GM18498 (cell line): ENCODE data around the gene LTA.
"Not testable (repeated sequence)": the region's sequence is repeated elsewhere in the genome, so short reads cannot be mapped to it uniquely, and the experiment has no call there.

Source experiments
- ATAC-seq: cut with Tn5 transposase; IDR thresholded peaks from one replicate; pipeline ENCODE4 v1.9.1; 2021; ENCODE audit warnings: mild to moderate bottlenecking, moderate library complexity; ENCODE audit not compliant: unreplicated experiment

The LTA gene

GRCh38 chr6:31586008-31586407, 13.9 kb downstream of the LTA start, which contains the start of gene LST1:
Gene LST1, plus strand, starts transcription at chr6:31586277. Its CDS starts 1,023 bp downstream, at chr6:31587300.
- ATAC-seq, result no peak

DNA sequence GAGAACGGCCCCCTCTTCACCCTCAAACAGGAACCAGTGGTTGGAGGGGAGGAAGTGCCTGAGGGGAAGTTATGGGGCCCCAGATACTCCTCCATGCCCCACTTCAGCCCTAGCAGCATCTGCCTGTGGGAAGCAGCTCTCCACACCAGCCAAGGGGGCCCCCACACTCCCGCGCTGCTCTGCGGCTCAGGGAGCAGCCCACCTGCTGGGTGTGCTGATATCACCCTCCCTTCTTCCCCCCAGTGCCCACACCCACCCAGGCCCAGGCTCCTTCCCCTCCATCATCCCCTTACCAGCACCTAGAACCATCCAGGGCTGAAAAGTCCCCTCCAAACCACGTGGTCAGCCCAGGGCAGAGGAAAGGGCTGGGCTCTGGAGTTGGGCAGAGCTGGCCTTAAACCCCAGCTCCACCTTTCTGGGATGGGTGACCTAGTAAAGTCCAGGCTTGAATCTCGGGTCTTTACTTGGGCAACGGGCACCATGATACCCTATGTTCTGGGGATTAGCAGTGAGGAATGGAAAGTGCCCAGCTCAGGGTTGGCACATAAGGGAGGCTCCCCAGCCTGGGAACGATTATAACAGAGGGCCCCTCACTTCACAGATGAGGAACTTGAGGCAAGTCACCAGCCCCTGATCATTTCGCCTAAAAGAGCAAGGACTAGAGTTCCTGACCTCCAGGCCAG, 14.7 kb downstream of the LTA start:
- no peak for ATAC-seq

- no peak for ATAC-seq
Measured at GRCh38 chr6:31587791-31588777, 16.0 kb downstream of the LTA start.

GRCh38 chr6:31588871-31589650, 17.0 kb downstream of the LTA start:
- no peak for ATAC-seq

- ATAC-seq, result not testable (repeated sequence)
Measured at GRCh38 chr6:31590691-31591090, 18.6 kb downstream of the LTA start.

DNA sequence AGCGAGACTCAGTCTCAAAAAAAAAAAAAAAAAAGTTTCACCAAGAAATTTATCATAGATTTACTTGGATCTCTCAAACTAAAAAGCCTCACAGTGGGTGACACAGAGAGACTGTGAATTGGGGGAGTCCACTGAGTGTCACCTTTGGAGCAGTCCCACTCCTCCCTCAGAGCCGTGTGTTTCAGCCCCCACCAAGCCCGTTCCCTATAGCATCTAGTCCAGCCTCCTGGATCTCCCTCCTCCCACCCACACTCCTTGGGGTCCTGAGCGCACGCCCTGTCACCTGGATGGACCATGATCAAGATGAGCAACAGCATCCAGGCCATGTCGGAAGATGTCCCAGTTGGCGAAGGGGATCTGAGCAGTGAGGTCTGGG, 20.3 kb downstream of the LTA start:
- no peak for ATAC-seq

DNA sequence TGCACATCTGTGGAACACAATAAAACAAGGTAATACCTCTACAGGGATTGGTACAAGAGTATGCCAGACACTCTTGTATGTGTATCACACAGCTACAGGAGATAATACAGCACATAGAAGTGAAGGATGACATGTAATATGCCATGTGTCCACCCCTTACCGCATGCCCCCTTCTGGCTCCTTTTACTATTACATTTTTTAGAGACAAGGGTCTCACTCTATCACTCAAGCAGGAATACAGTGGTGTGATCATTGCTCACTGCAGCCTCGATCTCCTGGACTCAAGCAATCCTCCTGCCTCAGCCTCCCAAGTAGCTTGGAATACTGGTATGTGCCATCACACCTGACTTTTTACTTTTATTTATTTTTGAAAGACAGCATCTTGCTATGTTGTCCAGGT, 24.9 kb downstream of the LTA start:
- ATAC-seq, result peak; percentile 44

- ATAC-seq, result no peak
Measured at GRCh38 chr6:31607317-31607716, 35.2 kb downstream of the LTA start.

DNA sequence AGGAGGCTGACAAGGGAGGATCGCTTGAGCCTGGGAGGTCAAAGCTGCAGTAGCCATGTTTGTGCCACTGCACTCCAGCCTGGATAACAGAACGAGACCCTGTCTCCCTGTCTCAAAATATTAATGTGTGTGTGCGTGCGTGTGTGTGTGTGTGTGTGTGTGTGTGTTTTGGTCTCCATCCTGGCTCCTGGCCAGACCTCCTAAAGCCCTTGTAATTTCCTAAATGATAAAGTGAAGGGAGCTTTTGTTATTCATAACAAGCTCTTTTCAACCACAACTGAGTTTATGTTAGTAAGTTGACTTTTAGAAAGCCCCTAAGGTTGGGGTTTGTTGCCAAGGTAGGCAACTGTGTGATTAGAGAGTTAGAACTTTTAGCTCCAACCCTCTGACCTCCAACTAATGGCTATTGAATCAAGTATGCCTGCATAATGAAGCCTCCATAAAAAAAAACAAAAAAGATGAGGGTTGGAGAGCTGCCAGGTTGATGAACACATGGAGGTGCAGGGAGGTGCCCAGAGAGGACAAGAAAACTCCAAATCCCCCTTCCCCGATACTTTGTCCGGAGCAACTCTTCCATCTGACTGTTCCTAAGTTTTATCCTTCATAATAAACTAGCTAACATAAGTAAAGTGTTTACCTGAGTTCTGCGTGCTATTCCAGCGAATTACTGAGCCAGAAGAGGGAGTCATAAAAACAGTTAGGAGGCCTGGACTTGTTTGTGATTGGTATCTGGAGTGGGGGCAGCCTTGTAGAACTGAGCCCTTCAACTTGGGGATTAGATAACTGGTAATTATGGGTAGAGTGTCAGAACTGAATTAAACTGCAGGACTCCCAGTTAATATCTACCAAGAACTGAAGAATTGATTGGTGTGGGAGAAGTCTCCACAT, 37.7 kb downstream of the LTA start:
- no peak for ATAC-seq

DNA sequence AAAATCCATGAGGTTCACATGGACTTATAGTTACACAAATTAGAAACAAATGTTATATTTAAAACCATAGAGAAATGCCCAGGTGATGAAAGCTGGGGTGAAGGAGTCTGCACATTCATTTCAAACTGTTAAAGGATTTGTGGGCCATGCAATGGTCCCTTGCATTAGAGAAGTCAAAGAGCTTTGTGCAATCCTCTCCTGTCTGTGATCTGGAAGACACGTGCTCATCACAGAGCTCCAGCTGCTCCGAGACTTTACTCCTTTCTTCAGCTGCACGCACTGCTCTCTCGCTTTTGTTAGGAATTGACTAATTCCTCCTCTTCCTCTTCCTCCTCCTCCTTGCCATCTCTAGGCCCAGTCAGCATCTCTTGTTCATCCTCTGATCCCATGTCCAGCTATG, 38.9 kb downstream of the LTA start:
- ATAC-seq, result no peak

- ATAC-seq, result peak; percentile 74
Measured at GRCh38 chr6:31614075-31614619, 42.1 kb downstream of the LTA start.

DNA sequence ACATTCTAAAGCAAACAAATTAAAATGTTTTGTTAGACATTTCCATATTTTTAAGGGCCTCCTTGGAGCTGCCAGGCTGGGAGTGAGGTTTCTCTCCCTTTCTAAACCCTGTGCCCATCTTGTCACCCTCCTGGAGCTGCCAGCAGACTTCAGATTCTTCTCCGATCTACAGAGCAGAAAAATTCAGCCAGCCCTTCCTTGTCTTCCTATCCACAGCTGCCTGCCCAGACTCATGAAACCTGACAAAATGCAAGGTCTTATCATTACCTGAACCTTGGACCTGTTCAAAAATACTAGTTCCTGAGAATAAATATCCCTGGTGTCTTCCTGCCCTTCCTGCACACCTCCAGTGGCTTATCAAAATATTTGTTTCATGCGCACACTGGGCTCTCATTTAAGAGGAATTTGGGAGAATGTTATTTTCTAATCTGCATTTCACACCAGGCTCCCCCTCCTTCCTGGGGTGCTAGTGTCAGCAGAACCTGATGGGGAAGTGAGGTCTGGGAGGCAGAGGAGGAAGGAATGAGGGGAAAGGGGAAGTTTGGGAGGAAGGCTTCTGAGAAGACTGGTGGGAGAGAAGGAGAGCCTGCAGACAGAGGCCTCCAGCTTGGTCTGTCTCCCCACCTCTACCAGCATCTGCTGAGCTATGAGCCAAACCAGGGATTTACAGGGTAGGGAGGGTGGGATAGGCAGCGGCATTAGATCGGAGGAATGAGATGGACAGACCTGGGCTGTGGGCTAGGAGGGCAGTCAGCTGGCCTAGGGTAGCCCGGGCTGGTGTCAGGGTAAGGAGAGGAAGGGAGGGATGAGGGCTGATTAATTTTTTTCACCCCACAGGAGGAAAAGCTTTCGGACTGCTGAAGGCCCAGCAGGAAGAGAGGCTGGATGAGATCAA, 42.8 kb downstream of the LTA start, which contains the start of gene AIF1:
Gene AIF1 (plus strand): TSS at position 551 of the 895 bp plus-strand sequence. CDS start 96 bp downstream, at position 647.
- peak; percentile 26 for ATAC-seq

DNA sequence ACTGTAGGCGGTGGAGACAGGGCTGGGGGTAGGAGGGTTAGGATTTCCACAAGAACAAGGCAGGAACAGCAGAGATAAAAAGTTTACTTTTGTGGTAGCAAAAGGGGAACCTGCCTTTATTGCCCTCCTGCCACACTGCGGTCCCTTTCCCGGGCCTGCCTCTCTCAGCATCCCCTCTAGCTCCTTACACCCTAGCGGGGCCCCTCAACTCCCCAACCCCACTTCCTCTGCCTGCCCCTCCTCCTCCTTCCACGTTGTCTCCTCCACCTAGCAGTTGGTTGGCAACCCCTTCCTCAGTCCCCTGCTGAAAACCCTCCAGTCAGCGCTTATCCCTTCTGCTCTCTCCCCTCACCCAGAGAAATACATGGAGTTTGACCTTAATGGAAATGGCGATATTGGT, 43.7 kb downstream of the LTA start:
- ATAC-seq, result no peak

GRCh38 chr6:31617010-31617409, 44.9 kb downstream of the LTA start:
- no peak for ATAC-seq

GRCh38 chr6:31619805-31620585, 47.9 kb downstream of the LTA start:
- ATAC-seq, result peak; percentile 84

DNA sequence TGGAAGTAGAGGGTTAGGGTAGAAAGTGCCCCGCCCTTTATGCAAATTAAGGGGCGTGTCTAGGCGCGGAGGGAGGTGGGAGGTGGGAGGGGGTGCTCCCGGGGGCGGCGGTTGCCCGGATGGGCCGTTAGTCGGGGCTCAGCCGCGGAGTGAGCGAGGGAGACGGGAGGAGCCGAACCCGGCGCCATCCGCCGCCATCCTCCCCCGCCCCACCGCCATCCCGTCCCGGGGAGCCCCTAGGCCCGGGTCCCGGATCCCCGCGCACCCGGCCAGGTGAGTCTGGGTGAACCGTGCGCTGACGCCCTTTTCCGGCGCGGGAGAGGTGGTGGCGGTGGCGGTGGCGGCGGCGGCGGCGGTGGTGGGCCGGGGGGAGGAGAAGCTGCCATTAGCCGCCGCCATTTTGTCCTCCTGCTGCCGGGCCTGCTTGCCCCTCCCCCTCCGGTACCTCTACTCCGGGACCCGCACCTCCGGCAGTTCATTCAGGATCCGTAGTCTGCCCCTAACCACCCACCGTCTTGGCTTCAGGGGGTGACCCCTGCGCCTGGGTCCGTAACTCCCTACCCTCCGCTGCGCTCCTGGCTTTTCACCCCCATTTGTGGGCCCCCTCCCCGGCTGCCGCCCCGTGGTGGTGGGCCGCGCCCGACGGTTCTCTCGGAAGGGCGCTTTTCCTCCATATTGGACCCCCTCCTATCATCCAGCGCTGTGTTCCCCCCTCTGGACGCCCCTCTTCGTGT, 48.7 kb downstream of the LTA start, which contains the start of gene PRRC2A:
Gene PRRC2A (plus strand): TSS at position 130 of the 734 bp plus-strand sequence. CDS start 2,075 bp downstream, outside the sequence.
- ATAC-seq, result peak; percentile 58

- no peak for ATAC-seq
Measured at GRCh38 chr6:31621320-31621939, 49.3 kb downstream of the LTA start.
